Kidney (tissue), 14 donors: Measurements from ENCODE around the gene CLCA4. TPM values are rescaled to one million over a fixed set of nuclear protein-coding genes. Genes with fewer than 3 reads are reported as not detected.

ENCODE experiments used
- DNase-seq, 5 donors: peaks; one replicate each; pipeline ENCODE4 v3.0.0-alpha.2; 2013 to 2020
- FAIRE-seq: peaks from 2 replicates; lab custom pipeline; 2012; peaks lifted over from hg19 to GRCh38; lab: Jason Lieb, UNC
- H3K27ac ChIP-seq, 2 donors: one replicate each; pipeline ENCODE4 v1.7.0; 2013; ENCODE audit warnings: low read depth in 2 of 2, low read length in 2 of 2, inconsistent platforms in 1 of 2
- H3K27me3 ChIP-seq: one replicate; pipeline ENCODE4 v1.7.1; 2013; ENCODE audit warnings: low read length, inconsistent platforms; ENCODE audit not compliant: control insufficient read depth, insufficient read depth
- H3K36me3 ChIP-seq, 3 donors: one replicate each; pipeline versions ENCODE4 v1.7.0 to v1.7.1; 2013; ENCODE audit warnings: low read length in 3 of 3, control low read depth in 1 of 3, inconsistent platforms in 1 of 3; ENCODE audit not compliant: insufficient read depth in 3 of 3, control insufficient read depth in 2 of 3
- H3K4me1 ChIP-seq, 3 donors: one replicate each; pipeline versions ENCODE4 v1.7.0 to v1.7.1; 2013; ENCODE audit warnings: low read length in 3 of 3, inconsistent platforms in 1 of 3, low read depth in 1 of 3; ENCODE audit not compliant: control insufficient read depth in 2 of 3, insufficient read depth in 2 of 3
- H3K4me3 ChIP-seq, 3 donors: one replicate each; pipeline versions ENCODE4 v1.7.0 to v1.8.1; 2013; ENCODE audit warnings: low read length in 3 of 3, control low read depth in 1 of 3, inconsistent platforms in 1 of 3
- H3K9ac ChIP-seq, 3 donors: one replicate each; pipeline versions ENCODE4 v1.7.0 to v1.7.1; 2013; ENCODE audit warnings: low read length in 3 of 3, control low read depth in 1 of 3, inconsistent platforms in 1 of 3
- H3K9me3 ChIP-seq, 3 donors: one replicate each; pipeline versions ENCODE4 v1.7.0 to v1.7.1; 2013; ENCODE audit warnings: low read length in 3 of 3, control low read depth in 1 of 3, inconsistent platforms in 1 of 3; ENCODE audit not compliant: control insufficient read depth in 2 of 3, insufficient read depth in 1 of 3
- CTCF ChIP-seq: IDR thresholded peaks from 3 replicates; pipeline ENCODE4 v1.5.1; 2012; ENCODE audit warnings: mild to moderate bottlenecking, moderate library complexity, borderline replicate concordance; ENCODE audit not compliant: insufficient read depth; ENCODE audit errors: extremely low read depth
- intact Hi-C: fragments of 100-400 bp; cut with DNase I; formaldehyde crosslinking; loops from one replicate; pipeline ENCODE4 v1.11.1; 2022
- polyA plus RNA-seq: library from polyadenylated mRNA; stranded (reverse); fragments of 350-450 nt; fragmentation: Illumina TruSeq; extraction: RNeasy Lipid Tissue Mini Kit (QIAGEN cat#74804); gene quantifications from one replicate; pipeline ENCODE4 v1.2.3, GENCODE V29; 2014; ENCODE audit warnings: low read depth, low replicate concordance; ENCODE audit not compliant: insufficient read depth
- total RNA-seq: library from RNA; stranded (reverse); fragmentation: NEBNext Ultra II Directional; extraction: Animal tissue kit (Norgen Biotek cat#: 25700); gene quantifications from one replicate; pipeline ENCODE4 v1.2.1, GENCODE V29; 2021
- donor health status: control.
- donor health status: control.
- donor health status: control.
- donor health status: control.
- donor health status: control.
- donor health status: DM: yes; HTN: yes; CAD: no.
- donor health status: Normal renal cell carcinoma (clear cell type).

Gene CLCA4
- total and polyA plus RNA-seq, 2 donors from 2014 or later, result 0.13 TPM; not detected in 1

GRCh38 chr1:86530211-86530845 lies 16.6 kb upstream of the CLCA4 start:
- FAIRE-seq, result no peak
- intact Hi-C loops, result no loop called here

GRCh38 chr1:86537928-86538695 lies 8.8 kb upstream of the CLCA4 start:
- Histone ChIP-seq H3K4me3 (no peak overlapping the region), H3K4me1 (no peaks in the 10 kb centered on the region), H3K9ac (no peak overlapping the region), H3K27me3 (no peaks in the 10 kb centered on the region), H3K36me3 (no peaks in the 10 kb centered on the region), H3K9me3 (no peaks in the 10 kb centered on the region), H3K27ac (no peak overlapping the region)
- no peak for FAIRE-seq
- intact Hi-C loops, result no loop called here
- no peak for DNase-seq
- TF ChIP-seq CTCF, result no peak

More at GRCh38 chr1:86530211-86530845, 16.6 kb upstream of the CLCA4 start:
- TF ChIP-seq CTCF, result no peak
- DNase-seq, result no peak
- Histone ChIP-seq H3K9me3 (no peaks in the 10 kb centered on the region), H3K27ac (no peak overlapping the region), H3K36me3 (no peaks in the 10 kb centered on the region), H3K27me3 (no peaks in the 10 kb centered on the region), H3K9ac (no peak overlapping the region), H3K4me1 (no peaks in the 10 kb centered on the region), H3K4me3 (no peak overlapping the region)

DNA sequence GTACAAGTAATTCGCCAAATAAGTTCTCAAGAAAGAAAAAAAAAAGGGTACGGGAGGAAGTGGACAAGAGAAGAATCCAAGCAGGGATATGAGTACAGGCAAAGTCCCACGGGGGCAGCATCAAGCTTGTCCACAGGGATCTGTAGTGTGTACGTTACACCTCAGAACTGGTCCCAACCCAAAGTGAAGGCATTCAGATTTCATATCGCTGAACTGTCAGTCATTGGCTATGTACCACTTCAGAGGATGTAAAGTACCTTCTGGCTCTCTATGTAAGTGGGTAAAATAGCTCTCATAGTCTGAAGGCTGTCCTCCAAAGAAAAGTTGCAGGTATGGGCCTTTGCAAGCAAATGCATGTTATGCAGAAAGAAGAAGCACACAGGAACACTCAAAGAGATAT lies 8.1 kb upstream of the CLCA4 start:
- no peaks in the 10 kb centered on the region for H3K9me3 ChIP-seq
- H3K4me1 ChIP-seq, result no peaks in the 10 kb centered on the region
- no peak for FAIRE-seq
- no peaks in the 10 kb centered on the region for H3K36me3 ChIP-seq
- no peak overlapping the region for H3K27ac ChIP-seq
- no peak for DNase-seq
- intact Hi-C loops, result no loop called here
- no peak overlapping the region for H3K4me3 ChIP-seq
- H3K27me3 ChIP-seq, result no peaks in the 10 kb centered on the region
- H3K9ac ChIP-seq, result no peak overlapping the region
- TF ChIP-seq CTCF, result no peak
